Mucosa of stomach (tissue), 1 donor: Measurements from ENCODE around the gene ITPR1.

Source experiments
- H3K27me3 ChIP-seq: one replicate; pipeline ENCODE4 v1.7.0; 2013; ENCODE audit warnings: mild to moderate bottlenecking, low read length; ENCODE audit not compliant: control insufficient read depth, insufficient read depth
- H3K36me3 ChIP-seq: one replicate; pipeline ENCODE4 v1.7.0; 2013; ENCODE audit warnings: low read length; ENCODE audit not compliant: control insufficient read depth, insufficient read depth
- H3K4me1 ChIP-seq: one replicate; pipeline ENCODE4 v1.7.0; 2013; ENCODE audit warnings: mild to moderate bottlenecking, low read length; ENCODE audit not compliant: control insufficient read depth, insufficient read depth
- H3K4me3 ChIP-seq: one replicate; pipeline ENCODE4 v1.7.0; 2013; ENCODE audit warnings: low read length
- H3K9ac ChIP-seq: one replicate; pipeline ENCODE4 v1.7.0; 2013; ENCODE audit warnings: mild to moderate bottlenecking, low read length, moderate library complexity
- H3K9me3 ChIP-seq: one replicate; pipeline ENCODE4 v1.7.0; 2013; ENCODE audit warnings: mild to moderate bottlenecking, low read length, moderate library complexity; ENCODE audit not compliant: control insufficient read depth
- donor health status: Pancreatic carcinoma.

ITPR1 gene

DNA sequence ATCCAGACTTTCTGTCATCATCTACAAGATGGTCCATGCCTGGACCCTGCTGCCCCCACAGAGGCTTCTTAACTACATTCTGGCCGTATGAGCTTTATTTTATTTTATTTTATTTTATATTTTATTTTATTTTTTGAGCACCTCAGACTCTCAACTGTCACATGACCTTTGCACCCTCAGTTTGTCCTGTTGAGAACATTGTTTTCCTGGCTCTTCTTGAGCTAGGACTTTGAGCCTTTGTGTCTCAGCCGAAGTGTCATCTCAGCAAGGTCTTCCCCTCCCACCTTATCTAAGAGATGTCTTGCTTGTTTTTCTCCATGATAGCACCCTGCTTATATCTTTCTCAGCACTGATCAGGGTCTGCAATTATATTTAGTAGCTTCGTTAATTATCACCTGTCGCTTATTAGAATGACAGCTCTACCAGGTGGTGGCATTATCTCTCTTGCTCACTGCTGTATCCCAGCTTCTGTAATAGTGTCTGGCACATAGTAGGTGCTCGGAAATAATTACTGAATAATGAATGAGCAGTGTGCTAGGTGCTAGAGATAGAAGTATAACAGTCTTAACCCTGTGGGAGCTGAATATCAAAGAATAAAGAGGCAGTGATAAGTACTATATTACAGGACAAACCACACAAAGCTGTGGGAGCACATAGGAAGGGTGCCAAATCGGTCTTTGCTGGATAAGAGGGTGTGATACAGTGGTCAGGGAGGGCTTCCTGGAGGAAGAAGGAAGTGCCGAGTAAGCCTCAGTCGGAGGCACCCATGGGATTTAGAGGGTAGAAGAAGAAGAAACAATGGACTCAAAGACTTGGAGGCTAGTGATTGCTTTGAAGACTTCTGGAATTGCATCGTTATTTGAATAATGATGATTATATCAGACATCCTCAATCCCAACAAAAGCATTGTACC lies 136.2 kb downstream of the ITPR1 start:
- no peak overlapping the region for H3K9ac ChIP-seq
- no peaks in the 10 kb centered on the region for H3K4me1 ChIP-seq
- no peaks in the 10 kb centered on the region for H3K9me3 ChIP-seq
- no peaks in the 10 kb centered on the region for H3K36me3 ChIP-seq
- no peaks in the 10 kb centered on the region for H3K27me3 ChIP-seq
- no peak overlapping the region for H3K4me3 ChIP-seq

- no peaks in the 10 kb centered on the region for H3K27me3 ChIP-seq
- H3K4me1 ChIP-seq = peaks cover 3% of the 10 kb centered on the region
- no peaks in the 10 kb centered on the region for H3K36me3 ChIP-seq
- H3K4me3 ChIP-seq = no peak overlapping the region
- H3K9ac ChIP-seq = no peak overlapping the region
- H3K9me3 ChIP-seq = no peaks in the 10 kb centered on the region
Observed at GRCh38 chr3:4633078-4634004, 140.2 kb downstream of the ITPR1 start.

- Histone ChIP-seq H3K4me1 (peaks cover 3% of the 10 kb centered on the region), H3K9me3 (no peaks in the 10 kb centered on the region), H3K4me3 (no peak overlapping the region), H3K27me3 (no peaks in the 10 kb centered on the region), H3K36me3 (no peaks in the 10 kb centered on the region), H3K9ac (no peak overlapping the region)
Observed at GRCh38 chr3:4634894-4635293, 141.7 kb downstream of the ITPR1 start.

DNA sequence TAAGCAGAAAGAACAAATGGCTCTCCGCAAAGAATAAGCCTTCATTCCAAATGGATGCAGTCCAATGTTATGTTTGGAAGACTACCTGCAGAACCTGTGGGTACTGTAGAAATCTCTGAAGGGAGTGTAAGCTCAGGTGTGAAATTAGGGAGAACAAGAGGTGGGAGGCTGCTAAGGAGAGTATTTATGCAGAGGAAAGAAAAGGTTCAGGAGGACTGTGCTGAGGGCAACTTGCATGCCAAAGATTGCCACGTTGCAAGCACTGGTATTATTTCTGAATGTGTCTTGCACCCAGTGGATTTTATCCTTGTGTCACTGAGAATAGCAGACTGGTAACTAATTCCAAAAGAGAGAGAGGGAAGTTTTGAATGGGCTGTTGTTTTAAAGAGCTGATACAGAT lies 144.1 kb downstream of the ITPR1 start:
- Histone ChIP-seq H3K4me3 (no peak overlapping the region), H3K27me3 (no peaks in the 10 kb centered on the region), H3K36me3 (no peaks in the 10 kb centered on the region), H3K9ac (no peak overlapping the region), H3K9me3 (no peaks in the 10 kb centered on the region), H3K4me1 (peaks cover 3% of the 10 kb centered on the region)

DNA sequence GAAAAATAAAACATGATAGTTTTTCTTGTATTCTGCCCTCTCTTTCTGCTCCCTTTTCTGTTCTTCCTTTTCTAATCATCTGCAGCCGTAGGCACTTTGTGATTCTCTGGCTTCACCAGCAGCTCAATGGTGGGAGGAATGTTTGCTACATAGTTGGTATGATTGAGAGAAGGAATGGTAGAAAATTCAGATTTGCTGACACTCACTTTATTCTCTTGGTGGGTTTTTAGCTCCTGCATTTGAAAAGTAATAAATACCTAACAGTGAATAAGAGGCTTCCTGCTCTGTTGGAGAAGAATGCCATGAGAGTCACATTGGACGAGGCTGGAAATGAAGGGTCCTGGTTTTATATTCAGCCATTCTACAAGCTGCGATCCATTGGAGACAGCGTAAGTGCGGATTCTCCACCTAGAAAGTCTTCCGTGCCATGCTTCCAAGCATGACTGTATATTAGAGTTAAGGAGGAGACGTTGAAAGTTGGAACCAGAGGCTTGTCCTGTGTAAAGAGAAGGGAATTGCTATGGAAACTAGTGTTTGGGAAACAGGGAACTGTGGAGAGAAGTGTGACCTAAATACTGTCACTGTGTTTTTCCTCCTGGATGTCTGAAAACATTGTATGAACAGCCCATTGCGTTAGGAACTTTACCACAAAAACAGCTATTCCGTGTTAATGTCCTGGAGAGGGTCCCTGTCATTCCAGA lies 148.9 kb downstream of the ITPR1 start:
- no peak overlapping the region for H3K9ac ChIP-seq
- H3K27me3 ChIP-seq = no peaks in the 10 kb centered on the region
- no peaks in the 10 kb centered on the region for H3K36me3 ChIP-seq
- no peak overlapping the region for H3K4me3 ChIP-seq
- H3K9me3 ChIP-seq = no peaks in the 10 kb centered on the region
- peaks cover 17% of the 10 kb centered on the region for H3K4me1 ChIP-seq

- Histone ChIP-seq H3K9ac (no peak overlapping the region), H3K4me1 (peaks cover 17% of the 10 kb centered on the region), H3K27me3 (no peaks in the 10 kb centered on the region), H3K4me3 (no peak overlapping the region), H3K36me3 (no peaks in the 10 kb centered on the region), H3K9me3 (no peaks in the 10 kb centered on the region)
Observed at GRCh38 chr3:4642611-4643010, 149.5 kb downstream of the ITPR1 start.

DNA sequence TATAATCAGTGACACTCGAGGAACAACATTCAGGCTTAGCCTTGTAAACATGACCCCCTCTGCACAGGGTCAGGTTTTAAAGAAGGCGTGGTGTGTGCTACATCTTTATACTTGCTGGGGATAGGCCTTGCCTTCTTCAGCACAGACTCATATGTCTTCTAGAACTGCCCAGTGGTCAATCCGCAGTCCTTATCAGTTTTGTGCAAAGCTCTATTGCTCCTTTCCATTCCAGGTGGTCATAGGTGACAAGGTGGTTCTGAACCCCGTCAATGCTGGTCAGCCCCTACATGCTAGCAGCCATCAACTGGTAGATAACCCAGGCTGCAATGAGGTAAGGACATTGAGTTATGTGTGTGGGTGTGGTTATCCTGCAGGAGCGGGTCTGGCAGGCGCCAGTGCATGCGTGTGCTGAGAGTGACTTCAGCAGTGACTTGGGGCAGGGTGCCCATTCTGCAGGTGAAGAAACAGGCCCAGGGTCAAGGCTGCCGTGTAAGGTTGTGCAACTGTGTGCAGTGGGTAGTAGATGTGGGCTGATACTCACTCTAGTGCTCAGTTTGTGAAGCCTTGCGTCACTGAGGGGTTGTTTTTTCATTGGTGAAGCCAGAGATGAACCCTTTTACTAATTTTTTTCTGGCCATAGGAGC lies 150.9 kb downstream of the ITPR1 start:
- Histone ChIP-seq H3K4me1 (peaks cover 17% of the 10 kb centered on the region), H3K4me3 (no peak overlapping the region), H3K9ac (no peak overlapping the region), H3K9me3 (no peaks in the 10 kb centered on the region), H3K36me3 (no peaks in the 10 kb centered on the region), H3K27me3 (no peaks in the 10 kb centered on the region)

- H3K4me3 ChIP-seq = no peak overlapping the region
- peaks cover 17% of the 10 kb centered on the region for H3K4me1 ChIP-seq
- no peaks in the 10 kb centered on the region for H3K27me3 ChIP-seq
- H3K36me3 ChIP-seq = no peaks in the 10 kb centered on the region
- no peak overlapping the region for H3K9ac ChIP-seq
- no peaks in the 10 kb centered on the region for H3K9me3 ChIP-seq
Observed at GRCh38 chr3:4644951-4645350, 151.8 kb downstream of the ITPR1 start.

GRCh38 chr3:4645468-4645867 lies 152.3 kb downstream of the ITPR1 start:
- H3K4me1 ChIP-seq = peaks cover 17% of the 10 kb centered on the region
- no peaks in the 10 kb centered on the region for H3K27me3 ChIP-seq
- no peaks in the 10 kb centered on the region for H3K36me3 ChIP-seq
- no peak overlapping the region for H3K4me3 ChIP-seq
- no peak overlapping the region for H3K9ac ChIP-seq
- no peaks in the 10 kb centered on the region for H3K9me3 ChIP-seq

- peaks cover 25% of the 10 kb centered on the region for H3K4me1 ChIP-seq
- no peaks in the 10 kb centered on the region for H3K36me3 ChIP-seq
- H3K4me3 ChIP-seq = no peak overlapping the region
- H3K9me3 ChIP-seq = no peaks in the 10 kb centered on the region
- no peak overlapping the region for H3K9ac ChIP-seq
- no peaks in the 10 kb centered on the region for H3K27me3 ChIP-seq
Observed at GRCh38 chr3:4647411-4647810, 154.3 kb downstream of the ITPR1 start.

GRCh38 chr3:4655145-4656045 lies 162.2 kb downstream of the ITPR1 start:
- H3K9me3 ChIP-seq = no peaks in the 10 kb centered on the region
- no peaks in the 10 kb centered on the region for H3K27me3 ChIP-seq
- no peak overlapping the region for H3K9ac ChIP-seq
- H3K4me1 ChIP-seq = peaks cover 8% of the 10 kb centered on the region
- no peak overlapping the region for H3K4me3 ChIP-seq
- H3K36me3 ChIP-seq = no peaks in the 10 kb centered on the region
